GDM1 (cell line): ENCODE measurements around the gene TJAP1.

Experiments
- DNase-seq: peaks from one replicate; lab custom pipeline; 2025; lab: John Stamatoyannopoulos, UW

TJAP1 gene

DNA sequence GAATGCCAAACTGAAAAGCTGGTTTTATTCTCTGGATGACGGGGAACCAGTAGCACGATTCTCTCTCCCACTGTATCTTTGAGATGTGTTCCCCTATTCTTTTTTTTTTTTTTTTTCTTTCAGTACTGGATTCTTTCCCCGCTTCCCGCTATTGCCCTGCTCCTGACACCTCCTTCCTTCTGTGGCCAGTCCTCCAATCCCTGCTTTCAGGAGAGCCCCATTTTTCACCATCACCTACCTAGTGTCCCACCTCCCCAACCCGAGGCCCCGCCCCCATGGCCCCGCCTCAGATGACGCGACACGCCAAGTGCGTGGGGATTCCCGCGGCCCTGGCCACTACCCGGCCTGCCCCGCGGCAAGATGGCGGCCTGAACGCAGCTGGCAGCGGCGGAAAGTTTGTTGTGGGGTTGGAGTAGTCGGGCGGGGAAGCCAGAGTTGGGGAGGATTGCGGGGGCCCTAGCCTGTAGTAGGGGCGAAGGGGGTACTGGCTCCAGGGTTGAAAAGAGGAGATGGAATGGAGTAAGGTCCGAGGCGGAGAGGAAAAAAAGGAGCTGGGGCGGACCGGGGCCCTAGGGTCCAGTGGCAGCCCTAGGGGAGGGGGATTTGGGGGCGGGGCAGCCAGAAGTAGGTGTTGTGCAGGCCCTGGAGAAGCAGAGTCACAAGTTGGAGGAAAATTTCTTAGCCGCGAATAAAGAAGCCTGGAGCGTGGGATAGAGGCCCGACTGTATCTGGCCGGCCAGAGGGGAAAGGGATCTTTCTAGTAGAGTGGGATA is at the start of gene TJAP1:
TJAP1 (plus strand) TSS at position 336 of the 773 bp plus-strand sequence. CDS start 21,432 bp downstream, outside the sequence.
- peak; percentile 71 for DNase-seq

DNA sequence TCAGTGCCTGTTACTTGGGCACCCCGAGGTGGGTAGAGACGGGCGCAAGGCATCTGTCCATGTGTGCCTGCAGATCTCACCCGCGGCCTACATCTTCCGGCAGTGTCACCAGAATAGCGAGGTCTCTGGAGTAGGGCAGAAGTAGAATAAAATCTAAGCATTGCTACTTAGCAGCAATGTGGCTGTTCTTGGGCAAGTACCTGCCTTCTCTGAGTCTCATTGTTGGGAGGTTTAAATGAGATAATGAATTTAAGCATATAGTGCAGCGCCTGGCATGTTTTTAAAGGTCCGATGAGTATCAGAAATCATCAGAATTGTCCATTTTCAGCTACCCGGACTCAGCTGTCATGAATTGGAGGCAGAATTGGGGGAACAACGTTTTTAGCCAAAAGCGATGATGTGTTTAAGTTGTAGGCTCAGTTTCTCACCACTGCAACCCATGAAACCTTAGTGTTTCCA is 49.2 kb upstream of the TJAP1 start:
- DNase-seq, result no peak

DNA sequence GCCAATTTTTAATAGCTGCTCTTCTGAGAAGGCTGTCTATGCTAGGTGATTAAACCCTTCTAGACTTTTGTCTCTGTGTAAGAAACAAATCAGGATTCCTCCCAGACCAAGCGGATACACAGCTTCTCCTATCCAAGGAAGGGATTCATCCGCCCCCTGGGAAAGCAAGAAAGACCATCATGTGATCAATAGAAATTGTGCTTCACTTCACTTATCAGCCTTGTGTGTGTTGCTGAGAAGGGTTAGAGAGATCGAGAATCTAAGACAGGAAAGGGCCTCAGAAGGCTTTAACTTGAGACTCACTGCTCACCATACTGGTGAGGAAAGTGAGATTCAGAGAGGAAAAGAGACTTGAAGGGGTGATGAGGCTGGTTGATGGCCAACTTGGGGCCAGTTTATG is 48.5 kb upstream of the TJAP1 start:
- DNase-seq, result no peak

GRCh38 chr6:43432009-43432945 is 45.1 kb upstream of the TJAP1 start:
- no peak for DNase-seq

- DNase-seq, result no peak
Observed at GRCh38 chr6:43433148-43433547, 44.2 kb upstream of the TJAP1 start.

DNA sequence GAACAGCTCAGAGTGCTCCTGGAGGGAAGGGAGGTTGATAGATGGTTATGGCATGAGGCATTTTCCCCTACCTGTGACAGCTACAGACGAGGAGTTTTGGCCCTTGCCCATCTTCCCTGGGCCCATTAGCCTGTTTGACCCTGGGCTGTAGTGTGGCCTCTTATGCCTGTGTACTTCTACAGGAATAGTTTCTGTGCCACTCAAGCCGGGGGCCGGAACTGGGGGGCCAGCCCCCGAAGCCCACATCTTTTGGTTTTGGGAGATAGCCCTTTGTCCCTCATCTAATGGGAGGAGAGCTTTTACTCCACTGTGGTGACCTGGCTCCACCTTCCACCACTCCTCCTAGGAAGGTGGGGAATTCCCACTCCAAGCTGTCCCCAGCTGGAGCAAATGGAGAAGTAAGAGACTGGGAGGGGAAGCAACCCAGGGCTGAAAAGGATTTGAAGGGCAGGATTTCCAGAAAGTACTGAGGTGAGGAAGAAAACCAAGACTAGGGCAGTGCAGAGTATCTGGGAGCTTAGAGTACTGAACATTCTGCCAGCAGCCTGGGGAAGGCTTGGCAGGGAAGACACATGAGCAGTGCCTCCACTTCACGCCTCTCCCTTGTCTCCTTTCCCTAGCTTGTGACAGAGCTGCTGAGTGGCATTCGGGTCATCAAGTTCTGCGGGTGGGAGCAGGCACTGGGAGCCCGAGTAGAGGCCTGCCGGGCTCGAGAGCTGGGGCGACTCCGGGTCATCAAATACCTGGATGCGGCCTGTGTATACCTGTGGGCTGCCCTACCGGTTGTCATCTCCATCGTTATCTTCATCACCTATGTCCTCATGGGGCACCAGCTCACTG is 43.1 kb upstream of the TJAP1 start:
- no peak for DNase-seq

DNA sequence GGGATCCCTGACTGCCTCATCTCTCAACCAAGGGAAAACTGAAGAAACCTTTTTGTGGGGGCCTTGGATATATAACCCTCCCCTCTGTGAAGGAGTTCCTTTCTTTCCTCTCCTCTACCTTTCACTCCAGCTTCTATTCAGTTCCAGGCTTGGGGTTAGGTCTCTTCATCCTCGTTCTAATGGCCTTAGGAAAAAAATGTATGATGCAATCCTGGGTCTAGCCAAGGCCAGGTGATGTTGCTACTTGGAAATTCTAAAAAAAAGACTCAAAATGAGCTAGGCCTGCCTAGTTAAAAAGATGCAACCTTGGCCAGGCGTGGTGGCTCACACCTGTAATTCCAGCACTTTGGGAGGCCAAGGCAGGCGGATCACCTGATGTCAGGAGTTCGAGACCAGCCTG is 42.4 kb upstream of the TJAP1 start:
- DNase-seq, result no peak

- no peak for DNase-seq
Observed at GRCh38 chr6:43435682-43436437, 41.5 kb upstream of the TJAP1 start.

DNA sequence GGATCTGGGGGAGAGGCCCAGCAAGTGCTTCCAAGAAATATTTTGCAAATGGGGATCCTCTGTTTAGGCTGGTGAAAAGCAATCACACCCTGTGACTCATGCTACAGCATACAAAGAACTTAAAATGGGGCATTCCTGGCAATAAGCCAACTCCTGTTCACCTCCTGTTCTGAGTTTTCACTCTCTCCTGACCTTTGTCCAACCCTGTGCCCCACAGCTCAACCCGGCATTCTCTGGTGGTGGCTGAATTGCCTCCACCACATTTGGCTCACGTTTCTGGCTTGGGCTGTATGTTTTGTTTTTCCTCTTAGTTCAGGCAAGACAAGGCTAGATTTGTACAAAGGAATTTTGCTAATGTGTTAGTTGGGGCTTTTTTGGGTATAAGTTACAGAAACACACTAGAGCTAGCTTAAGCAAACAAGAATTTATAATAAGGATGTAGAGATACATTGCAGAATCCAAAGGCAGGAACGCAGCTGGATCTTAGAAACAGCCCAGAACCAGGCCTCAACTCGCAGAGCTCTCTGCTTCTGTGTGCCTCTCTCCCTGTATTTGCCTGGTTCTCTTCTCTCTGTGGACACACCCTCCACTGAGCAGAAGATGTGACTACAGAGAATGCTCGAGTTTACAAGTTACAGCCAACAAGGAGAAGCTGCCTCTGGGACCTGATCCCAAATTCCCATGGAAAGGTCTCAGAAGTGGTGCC is 40.6 kb upstream of the TJAP1 start:
- no peak for DNase-seq

DNA sequence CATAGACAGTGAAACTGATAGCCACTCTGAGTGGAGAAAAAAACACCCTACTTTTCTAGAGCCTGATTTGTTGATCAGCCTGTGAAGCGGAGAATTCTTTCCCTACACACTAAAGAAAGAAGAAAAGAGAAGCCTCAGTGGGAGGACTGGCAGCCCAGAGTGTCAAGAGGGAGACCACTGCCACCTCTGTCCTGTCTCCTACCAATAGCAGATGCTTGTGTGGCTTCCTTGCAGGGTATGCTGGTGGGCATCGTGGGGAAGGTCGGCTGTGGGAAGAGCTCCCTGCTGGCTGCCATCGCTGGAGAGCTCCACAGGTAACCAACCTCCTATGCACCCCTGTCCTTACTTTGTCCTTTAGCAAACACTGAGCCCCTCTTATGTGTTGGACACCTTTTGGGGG is 39.7 kb upstream of the TJAP1 start:
- DNase-seq, result no peak

GRCh38 chr6:43442935-43443334 is 34.4 kb upstream of the TJAP1 start:
- no peak for DNase-seq

DNA sequence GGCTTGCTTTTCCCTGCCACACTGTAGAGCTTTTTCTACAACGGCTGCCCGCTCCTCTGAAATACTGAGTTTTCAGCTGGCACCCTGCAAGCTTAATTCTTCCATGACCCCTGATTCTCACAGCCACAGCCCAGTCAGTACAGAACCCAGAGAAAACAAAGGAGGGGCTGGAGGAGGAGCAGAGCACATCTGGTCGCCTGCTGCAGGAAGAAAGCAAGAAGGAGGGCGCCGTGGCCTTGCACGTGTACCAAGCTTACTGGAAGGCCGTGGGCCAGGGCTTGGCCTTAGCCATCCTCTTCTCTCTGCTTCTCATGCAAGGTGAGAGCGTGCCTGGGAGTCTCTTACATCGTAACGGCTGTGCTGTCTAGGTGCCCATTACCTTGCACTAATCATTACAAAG is 33.3 kb upstream of the TJAP1 start:
- DNase-seq, result no peak

DNA sequence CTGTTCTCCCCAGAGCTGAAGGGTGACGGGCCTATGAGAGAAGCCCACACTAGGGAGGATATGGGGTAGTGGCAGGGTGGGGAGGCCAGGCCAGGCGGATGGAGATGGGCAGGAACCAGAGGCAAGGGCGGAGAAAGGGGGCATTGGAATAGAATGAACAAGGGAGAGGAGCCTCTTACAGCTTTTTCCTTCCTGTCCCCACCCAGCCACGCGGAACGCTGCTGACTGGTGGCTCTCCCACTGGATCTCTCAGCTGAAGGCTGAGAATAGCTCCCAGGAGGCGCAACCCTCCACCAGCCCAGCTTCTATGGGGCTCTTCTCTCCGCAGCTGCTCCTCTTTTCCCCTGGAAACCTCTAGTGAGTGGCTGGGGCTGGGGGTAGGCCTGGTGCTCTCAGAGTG is 32.8 kb upstream of the TJAP1 start:
- DNase-seq, result no peak

- DNase-seq, result no peak
Observed at GRCh38 chr6:43445576-43445975, 31.8 kb upstream of the TJAP1 start.

DNA sequence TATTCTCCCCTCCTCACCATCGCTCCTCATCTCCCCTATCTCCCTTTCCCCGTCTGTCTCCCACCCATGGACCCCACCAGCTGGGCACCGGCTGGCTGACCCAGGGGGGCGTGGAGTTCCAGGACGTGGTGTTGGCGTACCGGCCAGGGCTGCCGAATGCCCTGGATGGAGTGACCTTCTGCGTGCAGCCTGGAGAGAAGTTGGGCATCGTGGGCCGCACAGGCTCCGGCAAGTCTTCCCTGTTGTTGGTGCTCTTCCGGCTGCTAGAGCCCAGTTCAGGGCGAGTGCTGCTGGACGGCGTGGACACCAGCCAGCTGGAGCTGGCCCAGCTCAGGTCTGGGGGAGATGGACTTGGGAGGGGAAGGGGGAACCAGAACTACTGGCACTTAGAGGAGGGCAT is 29.8 kb upstream of the TJAP1 start:
- DNase-seq, result no peak

DNA sequence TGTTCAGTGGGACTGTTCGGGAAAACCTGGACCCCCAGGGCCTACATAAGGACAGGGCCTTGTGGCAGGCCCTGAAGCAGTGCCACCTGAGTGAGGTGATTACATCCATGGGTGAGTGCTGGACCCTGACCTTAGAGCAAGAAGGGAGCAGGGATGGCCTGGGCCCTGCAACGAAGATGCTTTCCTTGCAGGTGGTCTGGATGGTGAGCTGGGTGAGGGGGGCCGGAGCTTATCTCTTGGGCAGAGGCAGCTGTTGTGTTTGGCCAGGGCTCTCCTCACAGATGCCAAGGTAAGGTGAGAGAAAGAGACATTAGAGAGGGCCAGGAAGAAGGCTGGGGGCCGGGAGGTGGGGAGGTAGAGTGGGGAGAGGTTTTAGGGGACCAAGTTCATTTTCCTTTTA is 28.5 kb upstream of the TJAP1 start:
- no peak for DNase-seq

- no peak for DNase-seq
Observed at GRCh38 chr6:43450699-43451131, 26.7 kb upstream of the TJAP1 start.

GRCh38 chr6:43451348-43451747 is 26.0 kb upstream of the TJAP1 start:
- no peak for DNase-seq

DNA sequence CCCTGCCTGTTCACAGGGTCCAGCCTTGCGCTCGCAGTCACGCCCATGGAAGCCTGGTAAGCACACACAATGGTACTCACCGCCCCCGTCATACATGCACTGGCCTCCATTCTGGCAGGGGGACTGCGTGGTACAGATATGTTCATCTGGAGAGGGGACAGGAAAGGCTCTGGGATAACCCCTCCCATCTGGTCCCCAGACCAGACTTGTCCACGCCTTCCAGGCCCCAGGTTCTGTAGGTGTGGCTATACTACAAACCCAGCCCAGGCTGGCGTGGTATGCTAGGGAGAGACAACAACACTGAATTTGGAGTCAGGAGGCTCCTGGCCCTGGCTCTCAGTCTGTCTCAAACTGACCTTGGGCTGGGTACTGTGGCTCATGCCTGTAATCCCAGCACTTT is 25.4 kb upstream of the TJAP1 start:
- no peak for DNase-seq

GRCh38 chr6:43452896-43453295 is 24.5 kb upstream of the TJAP1 start:
- no peak for DNase-seq

DNA sequence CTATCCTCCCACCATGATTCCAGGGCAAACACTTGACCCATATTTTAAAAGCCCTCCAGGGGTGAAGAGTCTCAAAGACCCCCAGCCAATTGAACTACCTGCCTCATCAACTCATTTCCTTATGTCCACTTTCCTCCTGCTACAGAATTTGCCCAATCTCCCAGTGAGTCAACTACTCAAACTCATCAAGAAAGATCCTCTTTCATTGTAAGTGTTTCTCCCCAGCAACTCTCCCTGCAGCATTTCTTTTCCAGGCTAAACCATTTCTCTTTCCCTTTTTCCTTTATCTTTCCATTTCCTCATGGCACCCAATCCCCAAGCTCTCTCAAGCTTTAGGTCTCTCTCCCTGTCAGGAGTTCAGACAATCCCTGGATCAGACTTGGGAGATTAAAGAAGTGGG is 23.5 kb upstream of the TJAP1 start:
- DNase-seq, result no peak
